Mesenchymal stem cell (in vitro differentiated cells and primary cell): ENCODE measurements around the gene ABCA1.
A peak's percentile ranks its signal among the peaks of the same experiment; 100 is the strongest.

Source experiments
- DNase-seq: peaks from one replicate; pipeline ENCODE4 v3.0.0-alpha.2; 2013
- H2AFZ ChIP-seq: one replicate; pipeline ENCODE4 v1.6.1; 2013; ENCODE audit warnings: low read depth, mild to moderate bottlenecking, control low read depth, inconsistent platforms, low read length, moderate library complexity
- H2AK5ac ChIP-seq: 2 replicates; pipeline ENCODE4 v1.6.1; 2013; ENCODE audit warnings: low read length, moderate library complexity, mild to moderate bottlenecking, inconsistent platforms; ENCODE audit not compliant: severe bottlenecking
- H2BK120ac ChIP-seq: one replicate; pipeline ENCODE4 v1.6.1; 2013; ENCODE audit warnings: low read depth, mild to moderate bottlenecking, inconsistent platforms, low read length, moderate library complexity
- H2BK12ac ChIP-seq, 2 experiments: one replicate each; pipeline ENCODE4 v1.6.1; 2013; ENCODE audit warnings: inconsistent platforms in 2 of 2, low read length in 2 of 2, mild to moderate bottlenecking in 2 of 2, moderate library complexity in 2 of 2, control low read depth in 1 of 2
- H2BK15ac ChIP-seq: one replicate; pipeline ENCODE4 v1.6.1; 2013; ENCODE audit warnings: mild to moderate bottlenecking, low read depth, inconsistent platforms; ENCODE audit not compliant: poor library complexity, severe bottlenecking
- H2BK5ac ChIP-seq: 2 replicates; pipeline ENCODE4 v1.6.1; 2013; ENCODE audit warnings: low read depth, mild to moderate bottlenecking, low read length, control low read depth, inconsistent platforms; ENCODE audit not compliant: poor library complexity, severe bottlenecking
- H3K14ac ChIP-seq, 2 experiments: one replicate each; pipeline ENCODE4 v1.6.1; 2013; ENCODE audit warnings: inconsistent platforms in 2 of 2, low read length in 2 of 2, control low read depth in 1 of 2, mild to moderate bottlenecking in 1 of 2, moderate library complexity in 1 of 2
- H3K18ac ChIP-seq, 2 experiments: one replicate each; pipeline ENCODE4 v1.6.1; 2013; ENCODE audit warnings: inconsistent platforms in 2 of 2, low read length in 2 of 2, control low read depth in 1 of 2, low read depth in 1 of 2, mild to moderate bottlenecking in 1 of 2
- H3K23ac ChIP-seq, 2 experiments: one replicate each; pipeline ENCODE4 v1.6.1; 2013; ENCODE audit warnings: inconsistent platforms in 2 of 2, low read length in 2 of 2, mild to moderate bottlenecking in 2 of 2, moderate library complexity in 2 of 2, control low read depth in 1 of 2
- H3K27ac ChIP-seq: 2 replicates; pipeline ENCODE4 v1.5.1; 2013; ENCODE audit warnings: mild to moderate bottlenecking, moderate library complexity, low read length, control low read depth, inconsistent platforms; ENCODE audit not compliant: poor library complexity, severe bottlenecking
- H3K27me3 ChIP-seq, 2 experiments: 2 replicates each; pipeline versions ENCODE4 v1.6.1 to v1.7.0; 2013; ENCODE audit warnings: low read length in 2 of 2, mild to moderate bottlenecking in 2 of 2, moderate library complexity in 2 of 2, control low read depth in 1 of 2, inconsistent platforms in 1 of 2; ENCODE audit not compliant: control insufficient read depth in 1 of 2, insufficient read depth in 1 of 2
- H3K36me3 ChIP-seq, 2 experiments: 2 replicates each; pipeline versions ENCODE4 v1.6.1 to v1.7.0; 2013; ENCODE audit warnings: low read length in 2 of 2, control low read depth in 1 of 2, inconsistent platforms in 1 of 2, low read depth in 1 of 2, mild to moderate bottlenecking in 1 of 2; ENCODE audit not compliant: insufficient read depth in 2 of 2, control insufficient read depth in 1 of 2
- H3K4ac ChIP-seq, 2 experiments: one replicate each; pipeline ENCODE4 v1.6.1; 2013; ENCODE audit warnings: inconsistent platforms in 2 of 2, low read length in 2 of 2, mild to moderate bottlenecking in 2 of 2, moderate library complexity in 2 of 2, control low read depth in 1 of 2, low read depth in 1 of 2
- H3K4me1 ChIP-seq: 2 replicates; pipeline ENCODE4 v1.6.1; 2013; ENCODE audit warnings: low read depth, low read length, control low read depth; ENCODE audit not compliant: control insufficient read depth, insufficient read depth
- H3K4me2 ChIP-seq: 2 replicates; pipeline ENCODE4 v1.6.1; 2013; ENCODE audit warnings: low read length, mild to moderate bottlenecking, inconsistent platforms; ENCODE audit not compliant: poor library complexity, severe bottlenecking
- H3K4me3 ChIP-seq, 2 experiments: 2 replicates each; pipeline versions ENCODE4 v1.5.1 to v1.7.0; 2013; ENCODE audit warnings: low read length in 2 of 2, mild to moderate bottlenecking in 2 of 2, control low read depth in 1 of 2, low read depth in 1 of 2; ENCODE audit not compliant: insufficient read depth in 1 of 2
- H3K79me1 ChIP-seq: replicated peaks from 2 replicates; pipeline ENCODE4 v1.6.1; 2013; ENCODE audit warnings: mild to moderate bottlenecking, control low read depth, low read length, inconsistent platforms; ENCODE audit not compliant: poor library complexity, severe bottlenecking
- H3K9ac ChIP-seq: 2 replicates; pipeline ENCODE4 v1.7.0; 2013; ENCODE audit warnings: mild to moderate bottlenecking, low read length, moderate library complexity
- H3K9me3 ChIP-seq: 2 replicates; pipeline ENCODE4 v1.7.0; 2013; ENCODE audit warnings: mild to moderate bottlenecking, low read length; ENCODE audit not compliant: control insufficient read depth
- H4K8ac ChIP-seq: one replicate; pipeline ENCODE4 v1.6.1; 2013; ENCODE audit warnings: inconsistent platforms, mild to moderate bottlenecking, low read length, moderate library complexity
- H4K91ac ChIP-seq: one replicate; pipeline ENCODE4 v1.6.1; 2013; ENCODE audit warnings: mild to moderate bottlenecking, low read length, inconsistent platforms
- WGBS: methylation state at CpG from one replicate; pipeline ENCODE4 v1.1.7; 2013; ENCODE audit warnings: mixed read lengths; 5-methylcytosine and 5-hydroxymethylcytosine counted together

ABCA1 gene

DNA sequence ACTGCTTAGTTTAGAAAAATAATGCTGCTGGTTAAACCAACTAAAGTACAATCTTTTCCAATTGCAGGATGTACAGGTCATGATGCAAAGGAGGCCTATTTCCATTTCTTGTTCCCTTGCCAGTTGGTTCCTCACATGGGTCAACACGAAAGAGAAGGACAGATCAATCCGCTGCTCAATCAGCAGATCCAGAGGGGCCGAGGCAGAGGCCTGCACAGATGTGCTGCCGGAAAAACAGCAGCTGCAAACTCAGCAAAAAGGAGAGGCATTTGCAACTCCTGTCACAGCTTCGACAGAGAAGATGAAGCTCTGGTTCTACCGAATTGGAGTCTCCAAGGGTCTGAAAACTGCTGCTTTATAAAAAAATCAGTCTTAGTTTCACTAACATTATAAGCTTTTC lies 94.3 kb downstream of the ABCA1 start:
- WGBS, result 56% methylated on average over 5 of the region's 6 CpGs
- H3K4me1 ChIP-seq, result peaks cover 6% of the 10 kb centered on the region
- no peak overlapping the region for H2BK120ac ChIP-seq
- H3K36me3 ChIP-seq, result peaks cover 17 to 90% of the 10 kb centered on the region in 2 experiments
- no peak overlapping the region for H3K18ac ChIP-seq
- H4K8ac ChIP-seq, result no peak overlapping the region
- no peak overlapping the region for H2AFZ ChIP-seq
- H3K14ac ChIP-seq, result no peak overlapping the region
- H3K4ac ChIP-seq, result no peak overlapping the region
- H3K23ac ChIP-seq, result no peak overlapping the region
- no peaks in the 10 kb centered on the region for H3K79me1 ChIP-seq
- H3K4me2 ChIP-seq, result no peak overlapping the region
- H2BK12ac ChIP-seq, result no peak overlapping the region
- H2AK5ac ChIP-seq, result no peak overlapping the region
- no peak overlapping the region for H2BK15ac ChIP-seq
- H3K9me3 ChIP-seq, result no peaks in the 10 kb centered on the region
- no peak for DNase-seq
- no peak overlapping the region for H2BK5ac ChIP-seq
- H3K27me3 ChIP-seq, result no peaks in the 10 kb centered on the region
- H3K9ac ChIP-seq, result no peak overlapping the region
- H4K91ac ChIP-seq, result no peak overlapping the region
- H3K27ac ChIP-seq, result no peak overlapping the region
- H3K4me3 ChIP-seq, result no peak overlapping the region

DNA sequence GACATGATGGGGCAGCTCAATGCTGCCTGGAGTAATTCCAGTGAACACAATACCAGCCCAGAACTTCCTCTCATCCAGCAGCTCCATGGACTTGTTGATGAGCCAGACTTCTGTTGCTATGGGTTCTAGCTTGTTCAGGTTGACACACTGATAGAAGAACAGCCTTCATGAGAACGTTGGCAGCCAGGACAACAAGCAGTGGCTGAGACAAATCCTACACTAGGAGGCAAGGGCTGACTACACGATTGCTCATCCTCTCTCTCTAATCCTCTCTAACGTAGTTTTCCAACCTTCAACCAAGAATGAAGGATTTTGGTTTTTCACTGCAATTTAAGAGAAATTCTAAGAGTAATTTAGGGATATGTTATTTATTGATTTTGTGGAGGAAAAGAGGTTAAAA lies 96.3 kb downstream of the ABCA1 start:
- H3K4me3 ChIP-seq, result no peak overlapping the region
- no peak overlapping the region for H3K4ac ChIP-seq
- H3K79me1 ChIP-seq, result no peaks in the 10 kb centered on the region
- no peak overlapping the region for H2BK120ac ChIP-seq
- H2BK12ac ChIP-seq, result no peak overlapping the region
- no peaks in the 10 kb centered on the region for H3K9me3 ChIP-seq
- WGBS, result 74% methylated on average over 2 of the region's 3 CpGs
- peaks cover 24 to 97% of the 10 kb centered on the region in 2 experiments for H3K36me3 ChIP-seq
- H2AFZ ChIP-seq, result no peak overlapping the region
- H3K23ac ChIP-seq, result no peak overlapping the region
- H4K8ac ChIP-seq, result no peak overlapping the region
- H3K27me3 ChIP-seq, result no peaks in the 10 kb centered on the region
- no peak overlapping the region for H3K18ac ChIP-seq
- peaks cover 6% of the 10 kb centered on the region for H3K4me1 ChIP-seq
- no peak overlapping the region for H3K4me2 ChIP-seq
- DNase-seq, result peak; percentile 33
- no peak overlapping the region for H3K27ac ChIP-seq
- no peak overlapping the region for H4K91ac ChIP-seq
- no peak overlapping the region for H2BK5ac ChIP-seq
- H2BK15ac ChIP-seq, result no peak overlapping the region
- no peak overlapping the region for H3K9ac ChIP-seq
- no peak overlapping the region for H2AK5ac ChIP-seq
- no peak overlapping the region for H3K14ac ChIP-seq

DNA sequence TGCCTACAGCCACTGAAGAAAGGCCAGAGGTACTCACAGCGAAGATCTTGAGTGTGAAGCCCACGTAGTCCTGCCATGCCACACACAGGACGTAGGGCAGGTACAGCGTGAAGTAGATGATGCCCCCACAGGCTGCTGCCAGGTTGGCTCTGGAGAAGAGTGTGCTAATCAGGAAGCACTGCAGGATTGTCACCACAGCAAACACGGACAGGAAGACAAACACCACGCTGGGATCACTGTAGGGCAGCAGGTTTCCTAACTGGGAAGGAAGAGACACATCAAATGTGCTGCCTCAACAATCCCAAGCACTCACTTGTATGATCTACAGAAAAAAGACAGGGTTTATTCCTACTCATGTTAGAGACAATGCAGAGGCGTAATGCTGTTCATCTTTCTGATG lies 101.0 kb downstream of the ABCA1 start:
- 95% methylated on average over 7 of the region's 7 CpGs for WGBS
- no peak overlapping the region for H4K8ac ChIP-seq
- no peak overlapping the region for H4K91ac ChIP-seq
- no peak overlapping the region for H2BK12ac ChIP-seq
- no peaks in the 10 kb centered on the region for H3K79me1 ChIP-seq
- no peaks in the 10 kb centered on the region for H3K9me3 ChIP-seq
- H2BK120ac ChIP-seq, result no peak overlapping the region
- H3K14ac ChIP-seq, result no peak overlapping the region
- H3K18ac ChIP-seq, result no peak overlapping the region
- H3K23ac ChIP-seq, result no peak overlapping the region
- H3K4me2 ChIP-seq, result no peak overlapping the region
- H3K27ac ChIP-seq, result no peak overlapping the region
- no peaks in the 10 kb centered on the region for H3K27me3 ChIP-seq
- no peak overlapping the region for H3K4ac ChIP-seq
- no peak for DNase-seq
- peaks cover 4% of the 10 kb centered on the region for H3K4me1 ChIP-seq
- H3K4me3 ChIP-seq, result no peak overlapping the region
- H3K36me3 ChIP-seq, result peaks cover 32 to 100% of the 10 kb centered on the region in 2 experiments
- no peak overlapping the region for H2BK5ac ChIP-seq
- no peak overlapping the region for H2AK5ac ChIP-seq
- no peak overlapping the region for H3K9ac ChIP-seq
- no peak overlapping the region for H2AFZ ChIP-seq
- no peak overlapping the region for H2BK15ac ChIP-seq

DNA sequence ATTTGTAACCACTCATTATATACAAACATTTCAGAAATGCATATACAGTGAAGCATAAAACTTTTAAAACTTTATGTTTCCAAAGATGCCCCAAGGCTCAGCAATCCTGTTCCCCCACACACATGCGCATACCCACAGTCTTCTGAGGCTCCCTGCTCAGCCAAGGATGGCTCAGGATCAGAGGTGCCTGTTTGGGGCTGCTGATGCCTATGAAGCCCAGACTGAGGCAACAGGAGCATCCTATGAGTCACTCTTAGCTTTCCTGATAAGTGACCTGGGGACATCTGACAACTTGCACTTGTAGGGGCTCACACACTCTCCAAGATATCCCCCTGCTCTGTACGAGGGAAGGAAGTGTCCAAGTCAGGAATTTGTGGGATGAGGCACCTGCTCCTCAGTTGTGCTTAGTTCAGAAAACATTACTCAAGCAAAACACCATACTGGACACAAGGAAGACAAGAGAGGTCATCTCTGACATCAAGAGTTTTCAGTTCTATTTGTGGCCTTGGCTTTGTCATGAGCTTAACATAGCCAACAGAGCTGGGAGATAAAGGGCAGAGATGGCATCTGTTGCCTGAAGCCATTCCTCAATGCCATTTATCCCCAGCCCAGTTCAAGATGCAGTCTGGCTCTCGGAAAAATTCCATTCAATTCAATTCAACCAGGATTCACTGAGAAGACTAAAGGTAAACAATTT lies 101.7 kb downstream of the ABCA1 start:
- Histone ChIP-seq H3K23ac (no peak overlapping the region), H2BK12ac (no peak overlapping the region), H2BK120ac (no peak overlapping the region), H2AK5ac (no peak overlapping the region), H4K91ac (no peak overlapping the region), H3K4me1 (peaks cover 4% of the 10 kb centered on the region), H3K9ac (no peak overlapping the region), H3K14ac (no peak overlapping the region), H3K4me2 (no peak overlapping the region), H3K27ac (no peak overlapping the region), H3K4me3 (no peak overlapping the region), H2BK5ac (no peak overlapping the region), H3K27me3 (no peaks in the 10 kb centered on the region), H2AFZ (no peak overlapping the region), H2BK15ac (no peak overlapping the region), H3K79me1 (no peaks in the 10 kb centered on the region), H3K18ac (no peak overlapping the region), H4K8ac (no peak overlapping the region), H3K4ac (no peak overlapping the region), H3K36me3 (peaks cover 36 to 100% of the 10 kb centered on the region in 2 experiments), H3K9me3 (no peaks in the 10 kb centered on the region)
- 96% methylated on average over 3 of the region's 3 CpGs for WGBS
- no peak for DNase-seq
